Measurements from ENCODE around the gene MCC.

DNA sequence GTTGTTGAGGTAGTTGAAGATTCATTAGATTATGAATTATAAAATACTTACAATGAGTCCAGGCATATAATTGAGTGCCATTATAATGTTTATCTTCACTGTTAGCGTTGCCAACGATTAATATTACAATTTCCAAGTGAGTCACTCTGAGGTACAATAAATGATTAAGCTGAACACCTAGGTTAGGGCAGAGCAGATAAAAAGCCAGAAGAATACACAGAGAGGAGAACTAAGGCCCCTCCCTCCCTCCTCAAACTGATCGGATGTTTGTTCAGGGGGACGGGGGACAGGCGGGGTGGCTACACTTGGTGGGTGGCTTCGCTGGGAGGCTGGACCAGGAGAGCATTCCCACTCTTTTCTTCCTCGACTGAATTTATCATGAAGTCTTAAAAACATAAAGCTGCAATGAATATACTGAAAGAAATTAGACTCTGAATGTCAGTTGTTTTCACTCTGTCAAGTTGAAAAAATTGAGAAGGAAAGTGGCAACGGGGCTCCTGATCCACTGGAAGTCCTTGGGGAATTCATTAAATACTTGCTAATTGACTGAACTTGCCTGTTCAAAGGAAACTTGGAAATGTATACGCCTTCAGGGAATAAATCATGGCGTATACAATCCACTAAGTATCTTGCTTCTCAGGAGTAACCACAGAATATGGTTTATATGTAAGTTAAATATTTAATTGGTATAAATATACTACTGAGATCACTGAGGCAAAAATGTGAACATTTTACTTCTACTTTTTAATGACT is 251.5 kb downstream of the MCC start:
- TF ChIP-seq, protein P1, sequence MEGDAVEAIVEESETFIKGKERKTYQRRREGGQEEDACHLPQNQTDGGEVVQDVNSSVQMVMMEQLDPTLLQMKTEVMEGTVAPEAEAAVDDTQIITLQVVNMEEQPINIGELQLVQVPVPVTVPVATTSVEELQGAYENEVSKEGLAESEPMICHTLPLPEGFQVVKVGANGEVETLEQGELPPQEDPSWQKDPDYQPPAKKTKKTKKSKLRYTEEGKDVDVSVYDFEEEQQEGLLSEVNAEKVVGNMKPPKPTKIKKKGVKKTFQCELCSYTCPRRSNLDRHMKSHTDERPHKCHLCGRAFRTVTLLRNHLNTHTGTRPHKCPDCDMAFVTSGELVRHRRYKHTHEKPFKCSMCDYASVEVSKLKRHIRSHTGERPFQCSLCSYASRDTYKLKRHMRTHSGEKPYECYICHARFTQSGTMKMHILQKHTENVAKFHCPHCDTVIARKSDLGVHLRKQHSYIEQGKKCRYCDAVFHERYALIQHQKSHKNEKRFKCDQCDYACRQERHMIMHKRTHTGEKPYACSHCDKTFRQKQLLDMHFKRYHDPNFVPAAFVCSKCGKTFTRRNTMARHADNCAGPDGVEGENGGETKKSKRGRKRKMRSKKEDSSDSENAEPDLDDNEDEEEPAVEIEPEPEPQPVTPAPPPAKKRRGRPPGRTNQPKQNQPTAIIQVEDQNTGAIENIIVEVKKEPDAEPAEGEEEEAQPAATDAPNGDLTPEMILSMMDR (conservative IDR thresholded peaks at IDR 0.05 in 1 of 2, IDR thresholded peaks at IDR 0.05 in 1 of 2; ENCODE audit: low read depth in 1 of 2, low read length in 2 of 2): no peak
- TF ChIP-seq EZH2 (IDR thresholded peaks at IDR 0.05; ENCODE audit: low read length, missing control alignments): no peak
